Measurements from ENCODE around the gene TMEM95.

DNA sequence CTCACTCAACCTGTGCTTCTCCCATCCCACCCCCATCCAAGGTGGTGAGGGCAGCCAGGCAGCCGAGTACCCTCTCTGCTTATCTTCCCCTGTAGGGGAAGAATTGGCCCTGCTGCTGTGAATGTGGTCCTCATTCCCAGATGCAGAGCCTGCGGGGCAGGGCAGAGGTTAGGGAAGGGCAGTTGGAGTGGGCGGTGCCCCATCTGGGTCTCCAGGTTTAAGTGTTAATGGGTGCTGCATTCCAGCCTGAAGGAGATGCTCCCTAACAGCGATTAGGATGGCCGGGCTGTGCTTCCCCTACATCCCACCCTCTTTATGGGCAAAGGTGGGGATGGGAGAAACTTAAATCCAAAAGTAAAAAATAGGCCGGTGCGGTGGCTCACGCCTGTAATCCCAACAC lies 12.1 kb downstream of the TMEM95 start:
- TF ChIP-seq, protein P1, sequence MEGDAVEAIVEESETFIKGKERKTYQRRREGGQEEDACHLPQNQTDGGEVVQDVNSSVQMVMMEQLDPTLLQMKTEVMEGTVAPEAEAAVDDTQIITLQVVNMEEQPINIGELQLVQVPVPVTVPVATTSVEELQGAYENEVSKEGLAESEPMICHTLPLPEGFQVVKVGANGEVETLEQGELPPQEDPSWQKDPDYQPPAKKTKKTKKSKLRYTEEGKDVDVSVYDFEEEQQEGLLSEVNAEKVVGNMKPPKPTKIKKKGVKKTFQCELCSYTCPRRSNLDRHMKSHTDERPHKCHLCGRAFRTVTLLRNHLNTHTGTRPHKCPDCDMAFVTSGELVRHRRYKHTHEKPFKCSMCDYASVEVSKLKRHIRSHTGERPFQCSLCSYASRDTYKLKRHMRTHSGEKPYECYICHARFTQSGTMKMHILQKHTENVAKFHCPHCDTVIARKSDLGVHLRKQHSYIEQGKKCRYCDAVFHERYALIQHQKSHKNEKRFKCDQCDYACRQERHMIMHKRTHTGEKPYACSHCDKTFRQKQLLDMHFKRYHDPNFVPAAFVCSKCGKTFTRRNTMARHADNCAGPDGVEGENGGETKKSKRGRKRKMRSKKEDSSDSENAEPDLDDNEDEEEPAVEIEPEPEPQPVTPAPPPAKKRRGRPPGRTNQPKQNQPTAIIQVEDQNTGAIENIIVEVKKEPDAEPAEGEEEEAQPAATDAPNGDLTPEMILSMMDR (IDR thresholded peaks at IDR 0.05 in 8 of 11, conservative IDR thresholded peaks at IDR 0.05 in 3 of 11) = no peak
- no peak for TF ChIP-seq POLR2A (IDR thresholded peaks at IDR 0.05)

Data from spleen (tissue), 7 donors.